Thymus (tissue), 11 donors: ENCODE data around the gene EPHB1. TPM values are rescaled to one million over a fixed set of nuclear protein-coding genes. Genes with fewer than 3 reads are reported as not detected.

Experiments used
- DNase-seq, 9 donors: peaks; one replicate each; pipeline ENCODE4 v3.0.0-alpha.2; 2013; ENCODE audit warnings: low spot score in 9 of 9, low read depth in 6 of 9, missing footprints in 1 of 9
- H3K27ac ChIP-seq, 2 donors: one replicate each; pipeline ENCODE4 v1.5.1; 2013; ENCODE audit warnings: control low read depth in 1 of 2, low read depth in 1 of 2, low read length in 1 of 2, mild to moderate bottlenecking in 1 of 2, moderate library complexity in 1 of 2
- H3K27me3 ChIP-seq, 2 donors: one replicate each; pipeline ENCODE4 v1.5.1; 2013; ENCODE audit warnings: low read length in 1 of 2; ENCODE audit not compliant: control insufficient read depth in 2 of 2, insufficient read depth in 1 of 2
- H3K36me3 ChIP-seq, 2 donors: one replicate each; pipeline ENCODE4 v1.5.1; 2013; ENCODE audit warnings: low read length in 1 of 2, mild to moderate bottlenecking in 1 of 2, moderate library complexity in 1 of 2; ENCODE audit not compliant: control insufficient read depth in 2 of 2, insufficient read depth in 2 of 2
- H3K4me1 ChIP-seq, 2 donors: one replicate each; pipeline ENCODE4 v1.5.1; 2013; ENCODE audit warnings: low read length in 2 of 2; ENCODE audit not compliant: control insufficient read depth in 2 of 2, insufficient read depth in 2 of 2
- H3K4me3 ChIP-seq, 2 donors: one replicate each; pipeline ENCODE4 v1.5.1; 2013; ENCODE audit warnings: low read length in 2 of 2, control low read depth in 1 of 2, mild to moderate bottlenecking in 1 of 2
- H3K9me3 ChIP-seq, 2 donors: one replicate each; pipeline ENCODE4 v1.5.1; 2013; ENCODE audit warnings: low read length in 1 of 2, mild to moderate bottlenecking in 1 of 2; ENCODE audit not compliant: control insufficient read depth in 2 of 2, insufficient read depth in 1 of 2
- WGBS: extraction: QIAGEN DNeasy Blood & Tissue Kit; methylation state at CpG from one replicate; pipeline ENCODE4 v1.1.7; 2013; 5-methylcytosine and 5-hydroxymethylcytosine counted together
- polyA plus RNA-seq: library from polyadenylated mRNA; stranded (reverse); fragments of 200-250 nt; gene quantifications from one replicate; pipeline ENCODE4 v1.2.3, GENCODE V29; 2013
- total RNA-seq: library from RNA; stranded (reverse); fragments of 120-200 nt; gene quantifications from one replicate; pipeline ENCODE4 v1.2.4, GENCODE V29; 2013
- donor health status: healthy.

EPHB1 gene
- total and polyA plus RNA-seq, 2 donors: 0.46 to 0.66 TPM

GRCh38 chr3:135169651-135170050 is 374.6 kb downstream of the EPHB1 start:
- 95% methylated on average over 2 of the region's 2 CpGs for WGBS
- Histone ChIP-seq H3K27me3 (no peaks in the 10 kb centered on the region), H3K4me1 (no peaks in the 10 kb centered on the region), H3K27ac (no peak overlapping the region), H3K36me3 (no peaks in the 10 kb centered on the region), H3K9me3 (peaks cover 0 to 1% of the 10 kb centered on the region in 2 donors), H3K4me3 (no peak overlapping the region)
- no peak for DNase-seq

GRCh38 chr3:135170732-135171131 is 375.7 kb downstream of the EPHB1 start:
- no peaks in the 10 kb centered on the region for H3K27me3 ChIP-seq
- DNase-seq: no peak
- no peak overlapping the region for H3K27ac ChIP-seq
- H3K4me1 ChIP-seq: no peaks in the 10 kb centered on the region
- H3K36me3 ChIP-seq: no peaks in the 10 kb centered on the region
- 67% methylated on average over 1 of the region's 1 CpG for WGBS
- no peak overlapping the region for H3K4me3 ChIP-seq
- H3K9me3 ChIP-seq: peaks cover 0 to 1% of the 10 kb centered on the region in 2 donors

- peaks cover 0 to 1% of the 10 kb centered on the region in 2 donors for H3K9me3 ChIP-seq
- no peaks in the 10 kb centered on the region for H3K27me3 ChIP-seq
- no peaks in the 10 kb centered on the region for H3K36me3 ChIP-seq
- H3K4me1 ChIP-seq: no peaks in the 10 kb centered on the region
- no peak overlapping the region for H3K4me3 ChIP-seq
- no peak for DNase-seq
- 86% methylated on average over 3 of the region's 3 CpGs for WGBS
- H3K27ac ChIP-seq: no peak overlapping the region
Observed at GRCh38 chr3:135172191-135172869, 377.3 kb downstream of the EPHB1 start.

- Histone ChIP-seq H3K4me1 (no peaks in the 10 kb centered on the region), H3K36me3 (no peaks in the 10 kb centered on the region), H3K27me3 (no peaks in the 10 kb centered on the region), H3K9me3 (peaks cover 0 to 1% of the 10 kb centered on the region in 2 donors), H3K27ac (no peak overlapping the region), H3K4me3 (no peak overlapping the region)
- WGBS: 92% methylated on average over 5 of the region's 5 CpGs
- no peak for DNase-seq
Observed at GRCh38 chr3:135175728-135176277, 380.7 kb downstream of the EPHB1 start.

- no peaks in the 10 kb centered on the region for H3K4me1 ChIP-seq
- no peaks in the 10 kb centered on the region for H3K27me3 ChIP-seq
- peaks cover 0 to 1% of the 10 kb centered on the region in 2 donors for H3K9me3 ChIP-seq
- no peak overlapping the region for H3K27ac ChIP-seq
- WGBS: 93% methylated on average over 9 of the region's 9 CpGs
- no peak for DNase-seq
- no peaks in the 10 kb centered on the region for H3K36me3 ChIP-seq
- H3K4me3 ChIP-seq: no peak overlapping the region
Observed at GRCh38 chr3:135176881-135177280, 381.8 kb downstream of the EPHB1 start.

GRCh38 chr3:135178566-135178965 is 383.5 kb downstream of the EPHB1 start:
- Histone ChIP-seq H3K4me1 (no peaks in the 10 kb centered on the region), H3K36me3 (no peaks in the 10 kb centered on the region), H3K9me3 (peaks cover 0 to 1% of the 10 kb centered on the region in 2 donors), H3K27ac (no peak overlapping the region), H3K27me3 (no peaks in the 10 kb centered on the region), H3K4me3 (no peak overlapping the region)
- 88% methylated on average over 2 of the region's 2 CpGs for WGBS
- no peak for DNase-seq

GRCh38 chr3:135181408-135181807 is 386.3 kb downstream of the EPHB1 start:
- Histone ChIP-seq H3K36me3 (no peaks in the 10 kb centered on the region), H3K27me3 (no peaks in the 10 kb centered on the region), H3K4me1 (no peaks in the 10 kb centered on the region), H3K27ac (no peak overlapping the region), H3K9me3 (no peaks in the 10 kb centered on the region), H3K4me3 (no peak overlapping the region)
- DNase-seq: no peak
- WGBS: 84% methylated on average over 3 of the region's 3 CpGs

- no peak overlapping the region for H3K4me3 ChIP-seq
- DNase-seq: no peak
- no peaks in the 10 kb centered on the region for H3K4me1 ChIP-seq
- WGBS: 90% methylated on average over 3 of the region's 3 CpGs
- no peaks in the 10 kb centered on the region for H3K9me3 ChIP-seq
- no peak overlapping the region for H3K27ac ChIP-seq
- H3K27me3 ChIP-seq: no peaks in the 10 kb centered on the region
- no peaks in the 10 kb centered on the region for H3K36me3 ChIP-seq
Observed at GRCh38 chr3:135182364-135182998, 387.4 kb downstream of the EPHB1 start.

GRCh38 chr3:135190658-135191057 is 395.6 kb downstream of the EPHB1 start:
- Histone ChIP-seq H3K4me3 (no peak overlapping the region), H3K27ac (no peak overlapping the region)
- 52% methylated on average over 2 of the region's 2 CpGs for WGBS

More at GRCh38 chr3:135190658-135191057, 395.6 kb downstream of the EPHB1 start:
- H3K27me3 ChIP-seq: no peaks in the 10 kb centered on the region
- no peaks in the 10 kb centered on the region for H3K36me3 ChIP-seq
- no peaks in the 10 kb centered on the region for H3K4me1 ChIP-seq
- H3K9me3 ChIP-seq: no peaks in the 10 kb centered on the region
- no peak for DNase-seq
